Ishikawa (cell line): Measurements from ENCODE around the gene SLC17A4.

ENCODE experiments used
- CREB1 ChIP-seq: IDR thresholded peaks from 2 replicates; pipeline ENCODE4 v1.6.1; 2012; ENCODE audit warnings: low read depth
- EGR1 ChIP-seq: IDR thresholded peaks from 2 replicates; pipeline ENCODE4 v1.6.1; 2012
- EP300 ChIP-seq: IDR thresholded peaks from 2 replicates; pipeline ENCODE4 v1.6.1; 2012; ENCODE audit warnings: borderline replicate concordance
- MAX ChIP-seq: IDR thresholded peaks from 2 replicates; pipeline ENCODE4 v1.6.1; 2012
- RAD21 ChIP-seq: IDR thresholded peaks from 2 replicates; pipeline ENCODE4 v1.6.1; 2012; ENCODE audit warnings: low read depth
- REST ChIP-seq: IDR thresholded peaks from 2 replicates; pipeline ENCODE4 v1.6.1; 2012; ENCODE audit warnings: low read depth, mild to moderate bottlenecking
- TAF1 ChIP-seq: IDR thresholded peaks from 2 replicates; pipeline ENCODE4 v1.6.1; 2012; ENCODE audit warnings: low read depth, mild to moderate bottlenecking
- TCF12 ChIP-seq: IDR thresholded peaks from 2 replicates; pipeline ENCODE4 v1.6.1; 2012; ENCODE audit warnings: low read depth
- YY1 ChIP-seq: IDR thresholded peaks from 2 replicates; pipeline ENCODE4 v1.6.1; 2012; ENCODE audit warnings: low read depth
- ZBTB7A ChIP-seq: IDR thresholded peaks from 2 replicates; pipeline ENCODE4 v1.6.1; 2012; ENCODE audit warnings: low read depth

GRCh38 chr6:25749837-25750236 is 4.7 kb upstream of the SLC17A4 start:
- no peak for TF ChIP-seq EP300
- TF ChIP-seq RAD21, result no peak
- TF ChIP-seq MAX, result no peak
- no peak for TF ChIP-seq TCF12
- no peak for TF ChIP-seq CREB1
- no peak for TF ChIP-seq YY1
- no peak for TF ChIP-seq TAF1
- TF ChIP-seq REST, result no peak
- no peak for TF ChIP-seq ZBTB7A
- TF ChIP-seq EGR1, result no peak
